Myocyte (in vitro differentiated cells): Measurements from ENCODE around the gene HSPBP1. TPM values are rescaled to one million over a fixed set of nuclear protein-coding genes. Genes with fewer than 3 reads are reported as not detected.
"Not testable (repeated sequence)": the region's sequence is repeated elsewhere in the genome, so short reads cannot be mapped to it uniquely, and the experiment has no call there.

Source experiments
- DNase-seq: peaks from one replicate; pipeline ENCODE4 v3.0.0-alpha.2; 2012; ENCODE audit warnings: low read depth
- total RNA-seq: library from RNA; depleted of rRNA; stranded (reverse); fragments of >200 nt; gene quantifications from 2 replicates; pipeline ENCODE4 v1.2.3, GENCODE V29; 2014

Gene HSPBP1
- total RNA-seq, 1 donor from 2014 or later = 39.3 TPM

DNA sequence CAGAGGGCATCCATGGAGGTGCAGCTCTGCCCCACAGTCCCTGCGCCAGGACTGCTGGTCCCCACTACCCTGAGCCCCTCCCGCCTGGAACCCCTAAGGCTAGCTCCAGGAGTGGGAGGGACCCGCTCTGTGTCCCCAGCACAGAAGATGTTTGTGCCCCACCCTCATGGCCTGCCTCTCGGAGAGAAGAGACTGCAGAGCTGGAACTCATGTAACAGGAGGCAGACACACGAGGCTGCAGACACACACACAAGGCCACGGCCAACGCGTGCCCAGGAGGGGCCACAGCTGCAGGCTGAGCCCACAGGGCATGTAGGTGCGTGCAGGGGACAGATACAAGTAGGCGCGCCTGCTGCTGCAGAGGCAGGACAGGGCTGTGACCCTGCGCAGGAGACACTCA is 40.9 kb downstream of the HSPBP1 start:
- DNase-seq = no peak

DNA sequence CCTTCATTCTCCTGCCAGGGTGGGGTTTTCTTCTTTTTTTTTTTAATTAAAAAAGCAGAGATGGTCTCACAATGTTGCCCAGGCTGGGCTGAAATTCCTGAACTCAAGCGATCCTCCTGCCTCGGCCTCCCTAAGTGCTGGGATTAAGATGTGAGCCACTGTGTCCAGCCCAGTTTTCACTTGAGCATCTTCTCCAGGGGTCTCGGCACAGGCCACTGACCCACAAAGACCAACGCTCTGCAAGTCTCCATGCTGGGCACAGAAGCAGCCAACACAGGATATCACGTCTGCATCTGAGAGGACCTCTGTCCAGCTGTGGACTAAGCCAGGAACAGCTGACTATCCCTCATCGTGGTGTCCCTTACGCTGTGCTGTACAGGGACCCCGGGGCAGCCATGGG is 41.9 kb downstream of the HSPBP1 start:
- DNase-seq = no peak

GRCh38 chr19:55232986-55233385 is 46.9 kb downstream of the HSPBP1 start:
- no peak for DNase-seq

- DNase-seq = no peak
Measured at GRCh38 chr19:55232286-55232602, 47.7 kb downstream of the HSPBP1 start.

GRCh38 chr19:55231391-55232285 is 48.3 kb downstream of the HSPBP1 start:
- no peak for DNase-seq

- no peak for DNase-seq
Measured at GRCh38 chr19:55230780-55231179, 49.1 kb downstream of the HSPBP1 start.

GRCh38 chr19:55230329-55230728 is 49.6 kb downstream of the HSPBP1 start:
- no peak for DNase-seq

DNA sequence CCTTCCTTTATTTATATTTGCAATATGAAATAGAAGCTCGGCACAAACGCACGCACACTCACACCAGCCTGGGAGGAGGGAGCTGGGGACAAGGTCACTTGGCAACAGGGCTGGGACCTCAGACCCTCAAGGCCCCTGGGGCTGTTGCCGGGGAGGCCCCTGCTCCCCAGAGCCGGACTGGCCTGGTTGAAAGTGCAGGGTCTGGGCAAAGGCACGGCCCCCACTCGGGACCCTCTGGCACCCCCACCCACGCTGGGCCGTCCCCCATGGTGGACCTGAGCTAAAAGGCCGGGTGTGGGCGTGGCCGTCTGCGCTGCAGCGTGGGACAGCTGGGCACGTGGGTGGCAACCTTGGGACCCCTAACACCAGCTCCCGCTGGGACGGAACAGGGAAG is 50.1 kb downstream of the HSPBP1 start:
- DNase-seq = no peak

GRCh38 chr19:55229145-55229788 is 50.6 kb downstream of the HSPBP1 start:
- DNase-seq = no peak

DNA sequence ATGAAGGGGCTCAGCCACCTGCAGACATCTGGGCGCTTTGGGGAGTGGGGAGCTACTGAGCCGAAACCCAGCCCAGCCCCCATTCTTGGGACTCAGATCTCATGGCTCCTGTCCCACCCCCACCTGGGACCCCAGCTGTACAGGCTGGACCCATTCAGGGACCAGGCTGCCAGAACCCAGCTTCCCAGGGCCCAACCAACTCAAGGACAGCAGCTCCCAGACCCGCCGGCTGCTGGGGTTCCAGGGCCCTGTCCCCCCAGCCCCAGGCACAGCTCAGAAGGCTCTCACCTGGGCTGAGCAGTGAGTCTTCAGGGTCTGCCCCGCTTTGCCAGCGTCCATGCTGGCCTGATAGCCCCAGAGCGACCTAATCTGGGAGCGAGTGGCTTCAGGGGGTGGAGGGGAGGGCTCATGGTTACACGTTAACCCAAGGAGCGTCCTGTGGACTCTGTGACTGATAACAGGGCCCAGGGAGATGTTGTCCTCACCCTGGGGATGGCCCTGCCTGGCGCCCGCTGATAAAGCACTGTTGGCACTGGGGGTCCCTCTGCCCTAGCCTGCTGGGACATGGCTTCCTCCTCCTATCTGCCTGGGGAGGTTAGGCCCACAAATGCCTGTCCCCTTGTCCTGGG is 51.4 kb downstream of the HSPBP1 start, which contains the start of gene TMEM86B:
TSS of gene TMEM86B (minus strand) at position 361 of the 629 bp plus-strand sequence. CDS start at position 339, 22 bp downstream.
- no peak for DNase-seq

GRCh38 chr19:55228015-55228391 is 51.9 kb downstream of the HSPBP1 start:
- no peak for DNase-seq

- no peak for DNase-seq
Measured at GRCh38 chr19:55227241-55228014, 52.5 kb downstream of the HSPBP1 start.

DNA sequence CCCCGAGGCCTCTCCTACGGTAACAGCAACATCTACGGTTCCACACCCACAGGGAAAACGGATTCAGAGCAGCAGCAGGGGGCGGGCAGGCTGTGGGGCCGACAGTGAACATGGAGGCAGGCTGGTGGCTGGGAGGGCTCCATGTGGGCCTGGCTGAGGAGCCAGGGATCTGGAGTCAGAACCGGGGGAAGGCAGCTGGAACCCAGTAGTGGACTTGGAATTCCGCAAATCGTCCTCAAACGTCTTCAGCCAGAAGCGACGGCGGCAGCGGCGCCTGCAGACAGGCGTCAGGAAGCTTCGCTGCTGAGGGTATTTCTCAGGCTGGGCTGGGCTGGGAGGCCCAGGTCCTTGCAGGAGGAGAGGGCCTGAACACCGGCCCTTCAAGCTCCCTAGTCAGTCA is 53.1 kb downstream of the HSPBP1 start:
- no peak for DNase-seq

GRCh38 chr19:55226273-55226672 is 53.6 kb downstream of the HSPBP1 start:
- DNase-seq = no peak

DNA sequence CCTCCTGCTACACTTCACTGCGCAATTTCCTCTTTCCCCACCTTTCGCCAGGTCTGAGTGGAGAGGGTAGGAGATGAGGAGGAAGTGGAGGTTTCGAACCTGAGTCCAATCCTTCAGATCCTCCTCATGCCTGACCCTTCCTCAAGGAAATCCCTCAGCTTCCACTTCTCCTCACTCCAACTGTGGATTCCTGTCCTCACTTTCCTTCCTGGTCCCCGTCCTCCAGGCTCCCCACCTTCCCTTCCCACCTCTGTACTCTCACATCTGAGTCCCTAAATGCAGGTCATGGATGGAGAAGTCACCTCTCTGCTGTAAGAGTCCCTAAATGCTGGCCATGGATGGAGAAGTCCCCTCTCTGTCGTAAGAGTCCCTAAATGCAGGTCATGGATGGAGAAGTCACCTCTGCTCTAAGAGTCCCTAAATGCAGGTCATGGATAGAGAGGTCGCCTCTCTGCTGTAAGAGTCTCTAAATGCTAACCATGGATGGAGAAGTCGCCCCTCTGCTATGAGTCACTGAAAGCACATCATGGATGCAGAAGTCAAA is 54.4 kb downstream of the HSPBP1 start:
- no peak for DNase-seq

- DNase-seq = not testable (repeated sequence)
Measured at GRCh38 chr19:55224679-55225414, 55.1 kb downstream of the HSPBP1 start.

- no peak for DNase-seq
Measured at GRCh38 chr19:55224038-55224665, 55.8 kb downstream of the HSPBP1 start.

GRCh38 chr19:55223291-55224037 is 56.4 kb downstream of the HSPBP1 start:
- DNase-seq = no peak

- DNase-seq = peak; percentile 6
Measured at GRCh38 chr19:55220525-55220924, 59.4 kb downstream of the HSPBP1 start.
